GM13976 (cell line): Measurements from ENCODE around the gene CAD.
"Not testable (repeated sequence)": the region's sequence is repeated elsewhere in the genome, so short reads cannot be mapped to it uniquely, and the experiment has no call there.

Experiments
- DNase-seq: peaks from one replicate; pipeline ENCODE4 v3.0.0; 2012; ENCODE audit warnings: low spot score
- in situ Hi-C: fragments of 300-500 bp; cut with MboI; formaldehyde crosslinking; loops from one replicate; pipeline ENCODE4 v1.12.0; 2022; ENCODE audit warnings: low sequenced_read_pairs, mixed read lengths, inconsistent platforms; ENCODE audit not compliant: unreplicated experiment
- TF ChIP-seq, protein P1 (sequence below): IDR thresholded peaks from 2 replicates; pipeline ENCODE4 v1.5.1; 2012; ENCODE audit warnings: borderline replicate concordance, mild to moderate bottlenecking; ENCODE audit not compliant: insufficient read depth; ENCODE audit errors: extremely low read depth, missing control alignments, control extremely low read depth

The CAD gene

DNA sequence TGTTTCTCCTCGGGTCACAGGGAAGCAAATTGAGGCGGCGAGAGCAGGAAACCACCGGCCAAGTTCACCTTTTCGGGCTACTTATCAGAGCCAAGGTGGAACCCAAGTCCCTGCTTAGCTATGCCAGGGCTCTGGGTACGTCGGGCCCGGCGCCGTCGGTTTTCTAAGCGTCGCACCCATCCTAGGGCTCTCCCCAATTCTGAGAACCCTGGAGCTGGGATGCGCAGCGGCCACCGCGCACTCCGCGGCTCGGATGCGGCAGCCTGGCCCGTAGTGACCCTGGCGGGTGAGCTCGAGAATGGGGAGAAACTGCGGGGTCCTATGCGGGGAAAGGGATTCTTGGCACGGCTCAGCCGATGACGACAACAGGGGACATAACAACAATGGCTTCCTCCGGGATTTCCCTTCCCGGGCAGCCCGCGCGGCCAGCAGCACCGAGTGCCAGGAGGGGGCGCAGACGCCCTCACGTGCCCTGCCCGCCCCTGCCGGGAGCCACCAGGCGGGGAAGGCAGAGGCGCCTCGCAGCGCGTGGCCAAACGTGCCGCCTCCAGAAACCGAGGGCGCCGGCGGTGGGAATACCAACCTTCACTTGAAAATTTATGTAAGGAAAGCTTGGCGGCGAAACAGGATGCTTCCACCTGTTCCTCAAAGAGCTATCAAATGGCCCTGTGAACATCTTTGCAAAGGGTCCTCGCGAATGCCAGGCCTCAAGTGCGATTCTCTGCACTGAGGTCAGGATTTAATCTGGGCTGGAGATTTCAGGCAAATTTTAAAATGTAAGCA, 47.8 kb downstream of the CAD start:
- peak; percentile 82 for DNase-seq
- in situ Hi-C loops, result no loop called here

DNA sequence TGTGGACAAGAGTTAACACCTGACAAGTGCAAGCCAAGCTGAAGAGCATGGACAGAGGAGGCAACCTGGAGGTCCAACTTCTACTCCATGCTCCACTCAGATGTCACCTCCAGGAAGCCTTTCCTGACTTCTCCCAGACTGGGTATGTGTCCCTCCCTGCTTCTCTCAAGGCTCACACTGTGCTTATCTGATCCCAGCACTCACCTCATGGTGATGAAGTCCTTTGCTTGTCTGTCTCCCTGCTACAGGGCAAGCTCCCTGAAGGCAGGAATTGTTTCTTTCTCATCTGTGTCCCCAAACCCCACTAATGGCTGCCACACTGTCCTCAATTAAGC, 48.3 kb downstream of the CAD start:
- in situ Hi-C loops, result no loop called here
- TF ChIP-seq, protein P1, sequence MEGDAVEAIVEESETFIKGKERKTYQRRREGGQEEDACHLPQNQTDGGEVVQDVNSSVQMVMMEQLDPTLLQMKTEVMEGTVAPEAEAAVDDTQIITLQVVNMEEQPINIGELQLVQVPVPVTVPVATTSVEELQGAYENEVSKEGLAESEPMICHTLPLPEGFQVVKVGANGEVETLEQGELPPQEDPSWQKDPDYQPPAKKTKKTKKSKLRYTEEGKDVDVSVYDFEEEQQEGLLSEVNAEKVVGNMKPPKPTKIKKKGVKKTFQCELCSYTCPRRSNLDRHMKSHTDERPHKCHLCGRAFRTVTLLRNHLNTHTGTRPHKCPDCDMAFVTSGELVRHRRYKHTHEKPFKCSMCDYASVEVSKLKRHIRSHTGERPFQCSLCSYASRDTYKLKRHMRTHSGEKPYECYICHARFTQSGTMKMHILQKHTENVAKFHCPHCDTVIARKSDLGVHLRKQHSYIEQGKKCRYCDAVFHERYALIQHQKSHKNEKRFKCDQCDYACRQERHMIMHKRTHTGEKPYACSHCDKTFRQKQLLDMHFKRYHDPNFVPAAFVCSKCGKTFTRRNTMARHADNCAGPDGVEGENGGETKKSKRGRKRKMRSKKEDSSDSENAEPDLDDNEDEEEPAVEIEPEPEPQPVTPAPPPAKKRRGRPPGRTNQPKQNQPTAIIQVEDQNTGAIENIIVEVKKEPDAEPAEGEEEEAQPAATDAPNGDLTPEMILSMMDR, result no peak
- no peak for DNase-seq

More for the DNA sequence above, 47.8 kb downstream of the CAD start:
- TF ChIP-seq, protein P1, result peak; percentile 73

DNA sequence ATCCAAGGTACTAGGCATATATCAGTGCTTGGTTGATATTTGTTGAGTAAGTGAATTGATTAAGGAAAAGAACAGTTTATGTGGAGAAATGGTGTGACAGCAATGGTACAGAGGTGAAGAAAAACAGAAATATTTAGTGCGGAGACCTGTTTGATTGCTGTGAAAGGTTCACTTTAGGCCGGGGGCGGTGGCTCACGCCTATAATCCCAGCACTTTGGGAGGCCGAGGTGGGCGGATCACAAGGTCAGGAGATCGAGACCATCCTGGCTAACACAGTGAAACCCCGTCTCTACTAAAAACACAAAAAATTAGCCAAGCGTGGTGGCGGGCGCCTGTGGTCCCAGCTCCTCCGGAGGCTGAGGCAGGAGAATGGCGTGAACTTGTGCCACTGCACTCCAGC, 51.1 kb downstream of the CAD start:
- in situ Hi-C loops, DNase-seq: not testable (repeated sequence)

DNA sequence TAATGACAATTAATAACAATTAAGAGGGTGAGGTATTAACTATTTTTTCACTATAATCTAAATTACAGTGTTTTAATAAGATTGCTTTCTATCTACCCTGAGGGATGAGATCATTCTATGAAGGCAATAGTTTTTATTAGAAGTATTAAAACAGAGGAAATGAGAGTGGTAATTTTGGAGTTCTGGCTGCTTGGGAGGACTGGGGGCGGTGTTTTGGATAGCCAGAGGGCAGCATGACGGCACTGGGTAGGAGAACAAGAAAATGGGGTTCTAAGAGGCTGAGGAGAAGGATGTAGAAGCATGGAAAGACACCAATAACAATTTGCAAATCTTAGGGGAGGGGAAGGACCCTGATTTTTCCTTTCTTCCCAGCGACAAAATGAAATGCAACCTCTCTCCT, 53.0 kb downstream of the CAD start:
- no peak for DNase-seq
- TF ChIP-seq, protein P1, result no peak
- in situ Hi-C loops, result no loop called here

DNA sequence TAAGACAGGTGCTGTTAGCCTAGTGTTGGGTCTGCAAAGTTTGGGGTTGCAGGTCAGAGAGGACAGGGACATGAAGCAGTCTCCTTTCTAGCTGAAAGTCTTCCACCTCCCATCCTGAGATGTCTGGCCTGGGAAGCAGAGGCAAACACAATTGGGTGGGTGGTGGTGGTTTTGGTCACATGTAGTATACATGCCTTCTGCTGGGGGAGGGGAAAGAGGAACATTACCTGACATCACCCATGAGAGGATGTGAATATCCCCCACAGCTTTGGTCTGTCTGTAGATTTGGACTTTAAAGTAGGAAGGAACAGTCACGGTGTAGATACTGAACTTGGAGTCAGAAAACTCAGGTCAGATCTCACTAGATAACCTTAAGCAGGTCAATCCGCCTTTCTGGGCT, 53.5 kb downstream of the CAD start:
- TF ChIP-seq, protein P1, result no peak
- no peak for DNase-seq
- in situ Hi-C loops, result no loop called here

DNA sequence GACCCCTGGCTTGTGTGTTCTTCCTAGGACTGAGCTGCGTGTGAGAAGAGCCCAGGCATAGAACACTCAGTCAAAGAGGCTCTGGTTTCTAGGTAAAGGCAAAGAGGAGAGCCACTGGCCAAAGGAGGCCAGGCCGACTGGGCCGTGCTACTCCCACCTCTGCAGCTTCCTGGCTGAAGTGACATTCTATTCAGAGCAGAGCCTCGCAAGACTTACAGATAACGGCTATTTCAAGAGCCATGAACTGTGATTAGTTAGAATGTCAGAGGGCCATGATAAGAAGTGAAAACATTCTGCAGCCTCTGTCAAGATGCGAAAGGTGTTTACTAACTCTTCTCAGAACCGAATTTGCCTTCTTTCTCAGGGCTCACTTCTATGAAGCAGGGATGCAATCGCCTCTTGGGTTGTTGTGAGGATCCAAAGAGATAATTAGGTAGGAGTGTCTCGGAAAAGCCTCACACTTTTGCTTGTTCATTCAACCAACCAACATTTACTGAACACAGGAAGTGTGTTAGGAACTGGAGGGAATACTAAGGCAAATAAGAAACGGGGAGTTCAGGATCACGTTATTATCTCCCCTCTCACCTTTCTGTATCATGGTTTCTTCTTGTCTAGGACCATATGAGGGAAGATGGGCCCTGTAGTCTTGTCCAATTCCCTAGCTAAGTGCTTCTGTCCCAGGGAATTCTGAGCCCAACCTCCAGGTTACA, 54.6 kb downstream of the CAD start:
- in situ Hi-C loops, result no loop called here
- TF ChIP-seq, protein P1, result no peak
- DNase-seq, result no peak

DNA sequence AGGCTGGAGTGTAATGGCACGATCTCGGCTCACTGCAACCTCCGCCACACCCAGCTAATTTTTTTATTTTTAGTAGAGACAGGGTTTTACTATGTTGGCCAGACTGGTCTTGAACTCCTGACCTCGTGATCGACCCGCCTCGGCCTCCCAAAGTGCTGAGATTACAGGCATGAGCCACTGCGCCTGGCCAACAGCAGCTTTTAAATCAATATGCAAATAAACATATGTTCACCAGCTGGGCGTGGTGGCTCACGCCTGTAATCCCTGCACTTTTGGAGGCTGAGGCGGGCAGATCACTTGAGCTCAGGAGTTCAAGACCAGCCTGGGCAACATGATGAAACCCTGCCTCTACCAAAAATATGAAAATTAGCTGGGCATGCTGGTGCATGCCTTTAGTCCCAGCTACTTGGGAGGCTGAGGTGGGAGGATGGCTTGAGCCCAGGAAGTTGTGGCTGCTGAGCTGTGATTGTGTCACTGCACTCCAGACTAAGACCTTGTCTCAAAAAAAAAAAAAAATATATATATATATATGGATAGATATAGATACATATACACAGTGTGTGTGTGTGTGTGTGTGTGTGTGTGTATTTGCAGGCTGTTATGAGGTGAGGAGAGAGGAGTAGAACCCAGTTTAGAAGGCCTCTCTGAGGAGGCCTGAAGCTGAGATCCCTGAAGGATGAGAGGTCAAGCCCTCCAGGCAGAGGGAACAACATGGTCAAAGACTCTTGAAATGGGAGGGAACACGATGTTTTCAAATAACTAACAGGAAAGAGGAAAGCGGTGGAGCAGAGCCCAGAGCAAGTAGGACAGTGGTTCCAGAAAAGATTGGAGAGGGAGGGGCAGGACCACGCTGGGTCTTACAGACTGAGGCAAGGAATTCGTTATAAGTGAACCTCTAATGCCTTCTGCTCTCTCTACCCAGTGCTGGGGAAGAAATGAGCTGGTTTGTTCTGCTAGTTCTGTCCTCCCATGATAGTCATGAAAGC, 55.7 kb downstream of the CAD start:
- DNase-seq, in situ Hi-C loops: not testable (repeated sequence)
